ENCODE data around the gene ZFP92.

DNA sequence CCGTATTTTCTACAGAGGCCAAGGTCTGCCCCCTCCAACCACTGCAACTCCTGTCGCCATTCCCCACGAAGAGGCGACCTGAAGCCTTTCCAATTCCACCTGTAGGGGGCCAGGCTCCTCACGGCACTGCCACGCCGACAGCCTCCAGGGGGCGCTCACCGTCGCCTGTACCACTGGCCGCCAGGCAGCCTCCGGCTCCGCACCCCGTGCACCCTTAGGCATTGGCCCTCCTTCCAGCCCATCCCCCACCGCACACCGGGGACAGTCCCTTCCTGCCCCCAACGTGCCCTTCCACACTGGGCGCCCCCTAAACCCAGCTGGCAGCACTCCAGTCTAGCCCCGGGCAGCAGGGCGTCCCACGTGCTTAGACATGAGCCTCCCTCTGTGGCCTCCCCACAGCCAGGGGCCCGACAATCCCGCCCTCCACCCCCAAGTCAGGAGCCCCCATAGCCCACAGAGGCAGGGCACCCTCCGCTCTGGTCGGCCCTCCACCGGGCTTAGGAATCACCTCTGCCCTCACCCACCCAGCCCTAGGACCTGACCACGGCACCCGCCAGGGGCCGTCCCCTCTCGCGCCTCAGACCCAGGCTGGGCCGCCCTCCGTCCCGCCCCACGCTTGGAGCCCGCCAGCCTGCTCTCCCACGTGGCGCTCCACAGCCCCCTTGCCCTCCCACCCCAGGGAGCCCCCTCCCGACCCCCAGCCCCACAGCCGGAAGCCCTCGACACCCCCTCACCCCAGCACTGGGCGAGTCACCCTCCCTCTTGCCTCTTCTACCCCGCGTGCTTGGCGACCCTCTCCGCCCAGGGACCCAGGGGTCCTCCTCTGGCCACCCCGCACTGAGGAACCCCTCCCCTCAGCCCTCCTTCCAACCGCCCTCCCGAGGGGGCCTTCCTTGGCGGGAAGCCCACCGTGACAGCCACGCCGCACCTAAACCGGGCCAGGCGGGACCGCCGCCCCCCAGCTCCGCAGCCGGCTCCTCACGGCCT is 10.8 kb upstream of the ZFP92 start:
- TF ChIP-seq POLR2A (IDR thresholded peaks at IDR 0.05): no peak
- TF ChIP-seq, protein P1, sequence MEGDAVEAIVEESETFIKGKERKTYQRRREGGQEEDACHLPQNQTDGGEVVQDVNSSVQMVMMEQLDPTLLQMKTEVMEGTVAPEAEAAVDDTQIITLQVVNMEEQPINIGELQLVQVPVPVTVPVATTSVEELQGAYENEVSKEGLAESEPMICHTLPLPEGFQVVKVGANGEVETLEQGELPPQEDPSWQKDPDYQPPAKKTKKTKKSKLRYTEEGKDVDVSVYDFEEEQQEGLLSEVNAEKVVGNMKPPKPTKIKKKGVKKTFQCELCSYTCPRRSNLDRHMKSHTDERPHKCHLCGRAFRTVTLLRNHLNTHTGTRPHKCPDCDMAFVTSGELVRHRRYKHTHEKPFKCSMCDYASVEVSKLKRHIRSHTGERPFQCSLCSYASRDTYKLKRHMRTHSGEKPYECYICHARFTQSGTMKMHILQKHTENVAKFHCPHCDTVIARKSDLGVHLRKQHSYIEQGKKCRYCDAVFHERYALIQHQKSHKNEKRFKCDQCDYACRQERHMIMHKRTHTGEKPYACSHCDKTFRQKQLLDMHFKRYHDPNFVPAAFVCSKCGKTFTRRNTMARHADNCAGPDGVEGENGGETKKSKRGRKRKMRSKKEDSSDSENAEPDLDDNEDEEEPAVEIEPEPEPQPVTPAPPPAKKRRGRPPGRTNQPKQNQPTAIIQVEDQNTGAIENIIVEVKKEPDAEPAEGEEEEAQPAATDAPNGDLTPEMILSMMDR (IDR thresholded peaks at IDR 0.05 in 8 of 11, conservative IDR thresholded peaks at IDR 0.05 in 3 of 11): peak in 10 of 11 experiments; percentile 18 to 77 (median 56)
